ENCODE data around the gene SDHC.

Gene SDHC

DNA sequence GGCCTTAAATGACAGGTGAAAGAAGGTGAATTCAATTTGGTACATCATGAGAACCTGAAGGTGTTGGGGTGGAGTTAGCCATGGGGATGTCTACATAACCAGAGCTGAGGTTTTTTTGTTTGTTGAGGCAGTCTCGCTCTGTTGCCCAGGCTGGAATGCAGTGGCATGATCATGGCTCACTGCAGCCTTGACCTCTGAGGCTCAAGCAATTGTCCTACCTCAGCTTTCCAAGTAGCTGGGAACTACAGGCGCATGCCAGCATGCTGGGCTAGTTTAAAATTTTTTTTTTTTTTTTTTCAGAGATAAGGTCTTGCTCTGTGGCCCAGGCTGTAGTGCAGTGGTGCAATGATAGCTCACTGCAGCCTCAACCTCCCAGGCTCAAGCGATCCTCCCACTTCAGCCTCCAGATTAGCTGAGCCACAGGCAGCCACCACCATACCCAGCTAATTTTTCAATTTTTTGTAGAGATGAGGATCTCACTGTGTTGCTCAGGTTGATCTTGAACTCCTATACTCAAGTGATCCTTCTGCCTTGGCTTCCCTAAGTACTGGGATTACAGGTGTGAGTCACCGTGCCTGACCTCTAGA lies 2.5 kb upstream of the SDHC start:
- no peak for DNase-seq

DNA sequence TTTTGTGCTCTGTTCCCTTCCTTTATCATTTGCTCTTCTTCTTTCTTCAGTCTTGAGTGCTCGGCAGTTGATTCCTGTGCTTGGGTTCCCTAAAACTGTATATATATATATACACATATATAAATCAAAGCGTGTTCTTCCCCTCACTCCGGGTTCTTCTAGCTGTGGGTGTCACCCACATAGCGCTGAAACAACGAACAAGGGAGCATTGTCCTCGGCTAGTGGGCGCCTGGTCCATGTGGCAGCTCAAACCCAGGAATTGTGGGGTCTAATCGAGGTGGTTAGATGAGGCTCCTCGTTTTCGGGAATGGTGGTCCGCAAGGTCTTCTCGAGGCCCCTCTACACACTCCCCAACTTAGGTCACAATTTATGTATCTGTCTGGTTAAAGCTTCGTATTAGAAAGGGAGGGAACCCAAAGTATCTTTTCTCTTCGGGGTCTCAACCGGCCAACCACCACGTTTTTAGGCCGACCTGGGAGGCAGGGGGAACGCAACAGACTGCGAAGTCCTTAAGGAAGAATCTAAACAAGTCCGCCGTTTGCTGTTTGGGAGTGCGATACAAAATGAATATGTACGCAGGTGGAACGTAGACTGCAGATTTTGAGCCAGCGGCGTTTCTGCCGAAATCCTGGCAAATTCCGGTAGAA lies 504 bp upstream of the SDHC start:
- DNase-seq: no peak

DNA sequence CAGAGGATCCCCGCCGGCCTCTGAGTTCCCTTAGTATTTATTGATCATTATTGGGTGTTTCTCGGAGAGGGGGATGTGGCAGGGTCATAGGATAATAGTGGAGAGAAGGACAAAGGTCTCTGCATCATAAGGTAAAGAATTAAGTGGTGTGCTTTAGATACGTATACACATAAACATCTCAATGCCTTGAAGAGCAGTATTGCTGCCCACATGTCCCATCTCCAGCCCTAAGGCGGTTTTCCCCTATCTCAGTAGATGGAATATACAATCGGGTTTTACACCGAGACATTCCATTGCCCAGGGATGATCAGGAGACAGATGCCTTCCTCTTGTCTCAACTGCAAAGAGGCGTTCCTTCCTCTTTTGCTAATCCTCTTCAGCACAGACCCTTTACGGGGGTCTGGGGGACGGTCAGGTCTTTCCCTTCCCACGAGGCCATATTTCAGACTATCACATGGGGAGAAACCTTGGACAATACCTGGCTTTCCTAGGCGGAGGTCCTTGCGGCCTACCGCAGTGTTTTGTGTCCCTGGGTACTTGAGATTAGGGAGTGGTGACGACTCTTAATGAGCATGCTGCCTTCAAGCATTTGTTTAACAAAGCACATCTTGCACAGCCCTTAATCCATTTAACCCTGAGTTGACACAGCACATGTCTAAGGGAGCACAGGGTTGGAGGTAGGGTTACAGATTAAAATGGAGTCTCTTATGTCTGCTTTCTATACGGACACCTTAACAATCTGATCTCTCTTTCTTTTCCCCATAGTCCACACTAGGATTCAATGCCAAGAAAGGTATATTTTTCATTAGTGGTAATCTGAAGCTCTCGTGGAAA lies 1.9 kb downstream of the SDHC start:
- DNase-seq: peak; percentile 18

DNA sequence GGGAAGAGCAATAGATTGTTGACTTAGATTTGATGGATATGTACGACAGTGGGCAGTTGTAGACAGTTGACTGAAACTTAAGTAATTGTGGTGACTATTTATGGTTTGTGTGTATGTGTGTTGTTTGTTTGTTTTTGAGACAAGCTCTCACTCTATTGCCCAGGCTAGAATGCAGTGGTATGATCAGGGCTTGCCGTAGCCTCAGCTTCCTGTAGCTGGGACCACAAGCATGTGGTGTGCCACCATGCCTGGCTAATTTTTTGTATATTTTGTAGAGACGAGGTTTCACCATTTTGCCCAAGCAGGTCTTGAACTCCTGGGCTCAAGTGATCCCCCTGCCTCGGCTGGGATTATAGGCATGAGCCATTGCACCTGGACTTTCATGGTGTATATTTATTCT lies 9.8 kb downstream of the SDHC start:
- no peak for DNase-seq

DNA sequence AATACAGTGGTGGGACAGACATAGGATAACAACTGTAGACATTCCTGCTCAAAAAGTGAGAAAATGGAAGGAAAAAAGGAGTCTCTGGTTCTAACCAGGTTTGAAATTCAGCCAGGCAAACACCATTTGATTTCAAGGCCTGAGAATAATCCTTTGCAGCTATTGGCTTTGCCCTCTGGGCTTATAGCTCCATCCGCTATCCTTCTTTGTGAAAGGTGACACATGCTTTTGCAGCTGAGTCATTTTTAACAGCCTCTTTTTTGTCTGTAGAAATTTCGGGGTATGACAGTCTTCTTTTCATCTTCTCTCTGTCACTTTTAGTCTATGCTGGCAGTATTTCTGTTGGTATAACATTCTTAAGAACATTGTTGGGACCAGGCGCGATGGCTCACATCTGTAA lies 16.2 kb downstream of the SDHC start:
- no peak for DNase-seq

DNA sequence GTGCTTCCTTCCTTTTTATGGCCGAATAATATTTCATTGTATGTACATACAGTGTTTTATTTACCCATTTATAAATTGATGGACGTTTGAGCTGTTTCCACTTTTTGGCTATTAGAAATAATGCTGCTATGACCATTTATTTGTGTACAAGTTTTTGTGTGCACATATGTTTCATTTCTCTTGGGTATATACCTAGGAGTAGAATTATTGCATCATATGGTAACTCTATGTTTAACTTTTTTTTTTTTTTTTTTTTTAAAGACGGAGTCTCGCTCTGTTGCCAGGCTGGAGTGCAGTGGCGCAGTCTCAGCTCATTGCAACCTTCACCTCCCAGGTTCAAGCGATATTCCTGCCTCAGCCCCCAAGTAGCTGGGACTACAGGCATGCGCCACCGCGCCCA lies 19.0 kb downstream of the SDHC start:
- no peak for DNase-seq

DNA sequence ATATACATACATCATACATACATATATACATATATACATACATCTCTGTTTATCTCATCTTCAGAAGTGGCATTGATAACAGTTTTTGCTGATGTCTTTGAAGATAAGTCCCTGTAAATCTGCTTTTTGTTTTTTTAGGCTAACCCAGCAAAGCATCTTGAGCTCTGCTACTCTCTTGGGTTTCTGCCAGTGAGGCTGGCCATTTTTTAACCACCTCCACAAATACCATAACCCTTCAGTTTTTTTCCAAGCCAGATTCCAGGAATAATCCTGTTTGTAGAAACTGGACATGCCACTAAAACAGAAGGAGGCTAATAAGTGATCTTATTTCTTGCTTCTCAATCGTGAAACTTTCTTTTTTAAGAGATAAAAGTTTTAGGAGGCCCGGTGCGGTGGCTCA lies 21.6 kb downstream of the SDHC start:
- no peak for DNase-seq

DNA sequence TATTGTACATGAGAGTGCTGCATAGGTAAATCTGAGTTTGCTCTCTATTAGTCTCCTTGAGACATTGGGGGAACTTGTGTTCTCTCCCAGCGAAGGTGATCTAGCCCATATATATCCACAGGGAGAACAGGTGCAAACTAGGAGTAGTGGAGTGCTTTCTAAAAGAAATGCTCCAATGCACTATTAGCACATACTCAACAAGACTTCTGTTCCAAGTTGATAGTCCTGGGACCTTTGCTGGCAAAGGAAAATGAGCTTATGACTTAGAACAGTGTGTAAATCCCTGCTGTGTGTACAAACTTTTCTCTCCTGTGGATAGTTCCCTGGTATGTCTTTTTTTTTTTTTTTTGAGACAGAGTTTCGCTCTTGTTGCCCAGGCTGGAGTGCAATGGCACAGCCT lies 28.0 kb downstream of the SDHC start:
- no peak for DNase-seq

DNA sequence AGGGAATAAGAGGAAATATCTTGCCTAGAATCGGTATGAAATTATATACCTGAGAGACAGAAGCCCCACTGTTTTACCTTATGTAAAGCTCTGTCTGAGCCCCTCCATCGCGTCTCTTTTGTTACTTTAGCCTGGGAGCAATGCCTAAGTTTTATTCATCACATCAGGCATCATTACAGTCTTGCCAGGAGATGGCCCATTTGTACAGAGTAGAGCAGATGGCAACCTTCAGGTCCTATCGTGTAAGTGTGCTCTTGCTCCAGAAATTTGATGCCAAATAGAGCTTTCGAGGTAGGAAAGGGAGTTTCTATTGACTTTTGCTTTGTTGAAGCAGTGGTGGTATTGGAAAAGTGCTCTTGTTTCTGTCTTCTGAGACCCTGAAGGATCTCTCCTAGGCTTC lies 28.6 kb downstream of the SDHC start:
- DNase-seq: no peak

DNA sequence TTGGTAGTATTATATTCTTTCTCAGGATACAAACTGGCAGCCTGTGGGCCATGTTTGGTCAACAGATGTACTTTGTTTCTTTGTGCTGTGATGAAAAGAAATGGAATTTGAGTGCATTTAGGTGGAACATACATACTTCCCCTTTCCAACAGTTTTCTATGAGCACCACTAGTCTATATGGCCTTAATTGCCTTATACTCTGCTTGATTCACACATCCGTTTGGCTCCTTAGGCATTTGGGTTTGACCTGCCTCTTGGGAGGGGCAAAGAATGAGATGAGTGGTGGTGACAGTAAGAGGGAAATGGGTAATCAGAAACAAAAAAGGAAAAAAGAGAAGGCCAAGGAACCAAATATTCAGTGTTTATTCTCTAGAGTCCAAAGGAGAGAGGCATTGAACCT lies 36.5 kb downstream of the SDHC start:
- DNase-seq: no peak

DNA sequence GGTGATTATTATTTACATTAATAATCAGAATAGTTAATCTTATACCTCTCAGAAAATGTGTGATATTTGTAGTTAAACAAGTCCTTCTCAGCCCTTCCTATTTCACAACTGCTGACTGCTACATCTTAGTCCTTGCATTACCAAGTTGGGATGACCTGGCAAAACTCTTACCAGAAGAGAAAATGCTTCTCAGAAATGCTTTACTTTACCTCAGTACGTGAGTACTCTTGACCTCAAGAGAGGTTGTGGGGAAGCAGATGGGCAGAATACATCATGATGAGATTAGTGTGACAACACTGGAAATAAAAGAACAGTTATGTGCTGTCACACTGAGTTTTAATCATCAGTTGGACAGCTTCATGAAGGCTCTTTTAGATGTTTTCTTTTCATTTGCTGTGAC lies 37.3 kb downstream of the SDHC start:
- DNase-seq: peak; percentile 34

DNA sequence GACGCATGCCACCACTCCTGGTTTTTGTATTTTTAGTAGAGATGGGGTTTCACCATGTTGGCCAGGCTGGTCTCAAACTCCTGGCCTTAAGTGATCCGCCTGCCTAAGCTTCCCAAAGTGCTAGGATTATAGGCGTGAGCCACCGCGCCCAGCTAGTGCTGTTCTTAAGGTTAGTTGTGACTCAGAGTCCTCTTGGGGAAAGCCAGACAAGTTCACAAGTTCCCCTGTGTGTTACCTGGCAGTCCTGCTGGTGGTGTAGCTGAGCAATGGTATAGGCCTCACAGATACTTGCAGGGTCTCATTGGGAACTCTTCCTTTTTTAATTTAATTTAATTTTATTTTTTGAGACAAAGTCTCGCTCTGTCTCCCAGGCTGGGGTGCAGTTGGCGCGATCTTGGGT lies 42.9 kb downstream of the SDHC start:
- no peak for DNase-seq

DNA sequence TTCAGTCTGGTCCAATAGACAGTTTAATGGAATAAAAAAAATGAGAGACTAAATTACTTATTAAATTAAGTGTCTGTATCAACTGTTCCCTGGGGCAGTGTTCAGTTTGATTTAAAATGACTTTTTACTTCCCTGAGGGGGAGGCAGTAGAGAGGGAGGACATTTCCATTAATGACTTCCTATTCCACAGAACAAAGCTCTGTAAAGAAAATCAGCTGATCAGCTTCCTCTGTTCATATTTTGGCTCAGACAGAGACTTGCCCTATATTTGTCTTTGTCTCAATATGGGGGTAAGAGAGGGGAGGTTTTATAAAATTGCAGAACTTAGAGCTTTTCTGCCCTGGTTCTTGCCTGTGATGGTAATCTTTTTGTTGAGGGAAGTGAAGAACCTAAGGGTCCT lies 45.1 kb downstream of the SDHC start:
- no peak for DNase-seq

DNA sequence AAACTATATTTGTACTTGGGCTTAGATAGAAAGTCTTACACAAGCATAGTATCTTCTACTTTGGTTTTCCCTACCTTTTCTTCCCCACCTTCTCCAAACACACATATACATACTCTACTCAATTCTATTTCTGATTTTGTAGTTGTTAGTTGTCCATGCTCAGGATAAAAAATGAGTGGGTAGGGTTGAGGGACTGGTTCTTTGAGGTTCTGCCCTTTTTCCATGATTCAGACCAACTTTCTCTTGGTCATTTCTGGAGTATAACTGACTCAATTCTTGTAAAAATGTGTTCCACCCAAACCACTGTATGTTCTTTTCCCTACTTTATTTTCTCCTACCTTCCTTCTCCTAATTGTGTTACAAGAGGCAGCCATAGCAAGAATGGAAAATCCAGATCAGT lies 50.2 kb downstream of the SDHC start:
- no peak for DNase-seq

DNA sequence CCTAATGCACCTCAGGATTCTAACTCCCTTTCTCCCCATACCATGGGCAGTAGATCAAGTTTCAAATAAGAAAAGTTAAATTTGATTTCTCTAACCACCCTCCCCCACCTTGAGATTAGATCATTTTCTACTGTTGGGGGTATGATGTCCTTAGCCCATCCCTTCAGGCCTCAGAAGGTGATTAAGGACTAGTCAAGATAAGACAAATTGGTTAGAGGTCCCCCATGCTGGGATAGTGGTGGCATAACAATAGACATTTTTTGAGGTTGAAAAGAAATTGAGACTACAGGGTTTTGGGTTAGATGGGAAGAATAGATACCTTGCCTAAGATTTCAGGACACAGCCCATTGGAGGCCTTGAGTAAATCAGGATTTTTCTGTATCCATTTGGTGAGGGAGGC lies 51.0 kb downstream of the SDHC start:
- DNase-seq: no peak

DNA sequence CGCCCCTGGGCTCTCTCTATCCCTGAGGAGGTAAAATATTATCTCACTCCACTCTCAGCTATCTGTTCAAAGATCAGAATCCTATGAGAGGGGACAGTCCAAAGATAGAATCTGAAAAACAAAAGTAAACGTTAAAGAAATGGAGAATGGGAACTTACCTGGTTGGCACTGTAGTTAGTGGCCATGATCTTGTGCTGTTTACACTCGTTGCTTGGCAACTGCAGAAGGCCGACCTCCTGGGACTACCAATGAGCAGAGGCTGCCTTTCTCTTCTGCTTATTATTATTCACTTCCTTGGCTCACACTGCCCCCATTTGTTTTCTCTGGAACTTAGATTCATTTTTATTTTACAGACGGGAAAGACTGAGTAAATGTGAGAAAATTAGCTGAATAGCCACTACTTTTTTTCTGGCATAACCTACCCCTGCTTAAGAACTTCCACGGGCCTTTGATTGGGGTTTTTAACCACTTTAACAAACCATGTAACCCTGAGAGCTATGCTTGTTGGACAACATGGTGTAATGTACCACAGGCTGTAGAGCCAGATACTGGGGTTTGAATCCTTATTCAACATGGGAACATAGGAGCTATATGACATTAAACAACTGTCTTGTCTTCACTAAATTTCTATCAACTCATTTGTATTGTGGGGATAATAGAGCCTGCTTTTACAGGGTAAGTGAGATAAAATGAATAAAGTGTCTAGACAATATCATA lies 53.7 kb downstream of the SDHC start, which contains the start of gene CFAP126:
Gene CFAP126, minus strand, starts transcription at position 193 of the 717 bp plus-strand sequence. Its CDS starts 8 bp downstream, at position 185.
- DNase-seq: no peak

DNA sequence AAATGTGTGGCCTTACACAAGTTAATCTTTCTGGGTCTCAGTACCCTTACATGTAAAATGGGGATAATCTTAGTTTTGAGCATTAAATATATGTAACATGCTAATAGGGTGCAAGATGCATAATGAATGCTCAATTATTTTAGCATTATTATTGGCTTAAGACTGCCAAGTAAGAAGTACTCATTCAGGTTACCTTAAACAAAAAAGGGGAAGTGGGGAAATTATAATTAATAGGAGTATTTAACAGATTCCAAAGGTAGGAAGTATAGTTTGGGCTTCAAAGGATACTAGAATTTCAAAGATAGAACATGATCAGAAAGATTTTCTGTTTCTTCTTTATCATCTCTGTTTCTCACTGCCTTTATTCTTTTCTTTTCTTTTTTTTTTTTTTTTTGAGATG lies 59.3 kb downstream of the SDHC start:
- no peak for DNase-seq

DNA sequence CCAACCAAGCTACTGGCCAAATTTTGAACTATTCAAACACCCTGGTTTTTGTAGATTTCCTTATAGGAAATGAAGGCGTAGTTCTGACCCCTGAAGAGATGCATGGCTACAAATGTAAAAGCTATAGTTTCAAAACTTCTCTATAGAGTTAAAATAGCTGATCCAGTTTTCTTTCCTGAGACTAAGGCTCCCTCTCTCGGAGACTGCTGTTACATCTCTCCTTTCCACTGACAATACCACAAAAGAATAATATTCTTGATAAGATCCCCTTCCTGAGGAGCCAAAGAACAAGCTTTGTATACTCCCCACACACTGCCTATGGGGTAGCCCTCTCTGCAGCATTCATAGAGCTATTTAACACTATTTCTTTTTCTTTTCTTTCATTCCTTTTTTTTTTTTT lies 60.2 kb downstream of the SDHC start:
- no peak for DNase-seq

DNA sequence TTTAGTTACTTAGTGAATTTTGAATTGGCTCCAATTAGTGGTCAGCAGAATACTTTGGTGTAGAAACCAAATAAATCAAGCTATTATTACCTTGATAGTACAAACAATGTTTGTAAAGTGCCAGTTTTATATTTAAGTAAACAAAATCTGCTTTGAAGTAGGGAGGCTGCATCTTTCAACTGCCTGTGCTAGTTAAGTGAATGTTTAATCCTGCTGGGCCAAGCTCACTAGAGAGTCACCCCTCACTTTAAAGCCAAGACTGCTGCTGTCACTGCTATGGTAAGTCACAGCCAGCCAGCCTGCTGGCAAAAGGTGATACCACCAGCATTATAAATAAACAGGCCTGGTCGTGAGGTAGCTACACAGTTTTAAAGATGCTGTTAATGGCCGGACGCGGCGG lies 63.8 kb downstream of the SDHC start:
- DNase-seq: no peak

DNA sequence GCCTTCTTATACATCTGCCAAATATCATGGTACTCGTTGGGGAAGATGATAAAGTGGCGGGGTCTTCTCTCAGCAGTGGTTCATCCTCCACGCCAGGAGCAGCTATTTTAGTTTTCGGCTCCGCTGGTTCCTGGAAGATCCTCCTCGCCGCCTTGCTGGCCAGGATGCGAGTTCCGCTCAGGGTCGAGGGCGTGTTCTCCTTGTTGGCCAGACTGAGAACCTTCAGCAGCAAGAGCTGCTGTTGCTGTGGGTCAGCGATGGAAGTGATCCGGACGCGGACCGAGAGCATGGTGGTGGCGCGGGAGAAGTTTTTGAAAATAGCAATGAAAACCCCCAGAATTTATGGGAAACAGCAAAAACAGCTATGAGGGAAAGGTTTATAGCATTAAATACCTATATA lies 64.9 kb downstream of the SDHC start:
- DNase-seq: no peak

DNA sequence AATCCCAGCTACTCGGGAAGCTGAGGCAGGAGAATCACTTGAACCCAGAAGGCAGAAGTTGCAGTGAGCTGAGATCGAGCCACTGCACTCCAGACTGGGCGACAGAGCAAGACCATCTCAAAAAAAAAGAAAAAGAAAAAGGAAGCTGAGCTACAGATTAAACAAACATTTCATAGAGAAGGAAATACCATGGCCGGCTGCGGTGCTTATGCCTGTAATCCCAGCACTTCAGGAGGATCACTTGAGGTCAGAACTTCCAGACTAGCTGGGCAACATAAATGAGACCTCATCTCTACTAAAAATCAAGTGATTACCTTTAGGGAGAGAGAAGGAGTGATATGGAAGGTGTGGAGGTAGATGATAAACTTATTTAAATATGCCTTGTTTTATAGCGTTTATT lies 67.5 kb downstream of the SDHC start:
- DNase-seq: no peak

DNA sequence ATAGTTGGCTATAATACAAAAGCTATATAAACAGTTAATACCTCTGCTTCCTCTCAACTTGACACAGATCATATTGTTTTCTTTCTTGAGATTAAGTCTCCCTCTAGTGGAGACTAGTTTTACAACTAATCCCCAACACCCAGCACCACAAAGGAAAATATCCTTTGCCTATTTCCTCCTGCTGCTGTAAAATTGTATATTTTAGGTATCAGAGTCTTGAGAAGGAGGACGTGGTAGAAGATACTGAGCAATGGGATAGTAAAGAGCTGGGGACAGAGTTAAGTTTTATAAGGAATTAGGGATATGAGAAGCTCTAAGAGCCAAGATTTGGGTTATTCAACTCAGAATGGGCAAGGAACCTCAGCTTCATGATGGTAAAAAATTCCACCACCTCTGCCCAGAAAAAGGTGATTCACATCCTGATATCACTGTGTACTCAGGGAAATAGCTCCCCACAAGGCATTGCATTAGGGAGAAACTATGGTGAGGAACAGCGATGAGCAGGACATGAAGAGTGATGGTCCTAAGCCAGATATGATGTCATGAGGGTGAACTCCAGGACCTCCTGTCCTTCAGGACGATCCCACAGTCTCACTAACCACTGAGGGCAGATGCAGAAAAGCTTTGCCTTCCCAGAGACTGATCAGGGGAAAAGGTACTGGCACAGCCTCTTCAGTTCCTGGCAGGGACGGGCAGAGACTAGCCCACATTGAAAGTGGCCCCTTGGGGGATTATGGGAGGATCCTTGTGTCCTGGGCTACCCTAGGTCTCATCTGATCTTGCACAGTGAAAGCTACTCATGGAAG lies 68.2 kb downstream of the SDHC start:
- DNase-seq: peak; percentile 22

DNA sequence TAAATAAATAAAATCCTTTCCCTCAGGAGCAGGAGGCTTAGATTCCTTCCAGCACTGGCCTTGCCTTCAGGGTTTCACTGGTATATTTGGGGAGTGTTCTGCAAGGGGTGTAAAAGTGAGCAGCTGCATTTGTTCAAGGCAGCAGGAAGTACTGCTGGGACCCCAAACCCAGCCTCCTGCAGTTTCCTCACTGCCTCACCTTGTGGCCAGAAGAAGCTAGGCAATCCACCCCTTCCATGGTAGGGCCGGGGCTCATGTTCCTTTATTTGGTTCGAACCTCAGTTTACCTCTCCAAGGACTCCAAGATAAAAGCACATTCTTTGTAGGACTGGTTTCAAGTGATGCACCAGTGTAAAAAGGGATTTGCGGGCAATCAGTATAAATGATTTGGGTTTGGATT lies 74.5 kb downstream of the SDHC start:
- DNase-seq: no peak
